Right cardiac atrium (tissue), 5 donors: ENCODE results near the gene CD24. TPM values are rescaled to one million over a fixed set of nuclear protein-coding genes. Genes with fewer than 3 reads are reported as not detected.
"Not testable (repeated sequence)": the region's sequence is repeated elsewhere in the genome, so short reads cannot be mapped to it uniquely, and the experiment has no call there.

ENCODE experiments used
- ATAC-seq, 2 donors: fragments of 200-7000 bp; cut with Tn5 transposase; one replicate each; pipeline versions ENCODE4 v1.8.0 to v1.9.1; 2020; ENCODE audit warnings: moderate library complexity in 2 of 2, mild to moderate bottlenecking in 1 of 2
- DNase-seq, 3 donors: peaks; one replicate each; pipeline ENCODE4 v3.0.0-alpha.2; 2020
- H3K27ac ChIP-seq: one replicate; pipeline ENCODE4 v1.5.1; 2013; ENCODE audit warnings: mild to moderate bottlenecking, low read length, control low read depth, moderate library complexity
- H3K27me3 ChIP-seq: one replicate; pipeline ENCODE4 v1.6.1; 2013; ENCODE audit not compliant: control insufficient read depth, insufficient read depth
- H3K4me1 ChIP-seq: one replicate; pipeline ENCODE4 v1.6.1; 2013; ENCODE audit warnings: low read length; ENCODE audit not compliant: control insufficient read depth, insufficient read depth
- H3K4me3 ChIP-seq: one replicate; pipeline ENCODE4 v1.5.1; 2013; ENCODE audit warnings: low read length, control low read depth
- H3K9me3 ChIP-seq: one replicate; pipeline ENCODE4 v1.6.1; 2013; ENCODE audit warnings: low read length; ENCODE audit not compliant: control insufficient read depth
- WGBS: extraction: QIAGEN DNeasy Blood & Tissue Kit; methylation state at CpG from one replicate; pipeline ENCODE4 v1.1.7; 2013; 5-methylcytosine and 5-hydroxymethylcytosine counted together
- intact Hi-C, 4 donors: fragments of 100-400 bp; cut with DNase I; formaldehyde crosslinking; loops; one replicate each; pipeline versions ENCODE4 v1.11.0 to v1.14.0; 2022 to 2023
- long read RNA-seq, 4 donors: library from polyadenylated mRNA; unstranded; transcript quantifications; one replicate each; pipeline ENCODE4 v2.0.0, GENCODE V29; 2020 to 2021
- polyA plus RNA-seq: library from polyadenylated mRNA; stranded (reverse); fragments of 200-250 nt; gene quantifications from one replicate; pipeline ENCODE4 v1.2.3, GENCODE V29; 2013
- total RNA-seq, 4 donors: library from RNA; stranded (reverse); fragmentation: NEBNext Ultra II Directional; extraction: Animal tissue kit (Norgen Biotek cat#: 25700); gene quantifications; one replicate each; pipeline ENCODE4 v1.2.1, GENCODE V29; 2021
- donor health status: healthy with polysubstance abuse.
- donor health status: DM: no; HTN: yes; CAD: no.
- donor health status: DM: no; HTN: no; CAD: no.
- donor health status: DM: no; HTN: yes; CAD: no; lungs with severe emphysema.
- donor health status: DM: yes; HTN: yes; CAD: no.

Gene CD24
- total RNA-seq (1 to 10 TPM in 2 of 4 donors, under 1 TPM in 1, not detected in 1; 0.60 to 2.2 (median 1.1) TPM), polyA plus RNA-seq (1.2 TPM)
- long read RNA-seq, donor 1, result 0 reads
- long read RNA-seq, donor 2, result 0 reads
- long read RNA-seq, donor 3, partial matches to known transcripts, result 0 of 5 reads
- long read RNA-seq, donor 3, other reads (novel, unspliced or antisense), result 2 of 5 reads
- long read RNA-seq, donor 4, result 0 reads

DNA sequence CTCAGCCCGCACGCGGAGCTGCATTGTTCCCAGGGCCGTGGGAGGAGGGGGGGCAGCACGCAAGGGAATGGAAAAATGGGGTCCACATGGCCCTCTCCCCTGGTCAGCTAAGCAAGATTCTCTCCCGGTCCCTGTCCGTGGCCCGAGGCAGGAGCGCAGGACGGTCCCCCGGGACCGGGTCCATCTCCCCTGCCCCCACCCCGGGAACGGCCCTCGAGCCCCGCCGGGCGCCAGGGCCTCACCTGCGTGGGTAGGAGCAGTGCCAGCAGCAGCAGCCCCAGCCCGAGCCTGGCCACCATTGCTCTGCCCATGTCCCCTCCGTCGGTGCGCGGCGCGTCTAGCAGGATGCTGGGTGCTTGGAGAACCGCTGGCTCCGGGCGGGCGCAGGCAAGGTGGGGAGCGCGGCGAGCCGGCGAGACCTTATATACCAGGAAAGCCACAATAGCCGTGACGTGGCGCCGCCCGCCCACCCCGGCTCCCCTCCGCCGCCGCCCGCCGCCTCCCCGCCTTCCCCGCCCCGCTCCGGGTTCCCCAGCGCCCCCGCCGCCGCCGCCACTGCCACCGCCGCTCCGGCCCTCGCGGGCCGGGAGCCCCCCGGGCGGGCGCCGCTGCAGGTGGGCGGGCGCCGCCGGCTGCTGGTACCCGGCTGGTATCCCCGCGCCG lies at the start of gene CD24:
TSS of gene CD24 (minus strand) at position 394 of the 663 bp plus-strand sequence. CDS start at position 311, 83 bp downstream.
- DNase-seq, result peak in 1 of 3 donors; percentile 50
- H3K4me1 ChIP-seq, result peaks cover 4% of the 10 kb centered on the region
- H3K27ac ChIP-seq, result no peak within 1 kb of the TSS
- WGBS, result 1% methylated on average over 73 of the region's 73 CpGs
- intact Hi-C loops, result loop anchor here in 3 of 4 donors (10.0 kb wide), 2 partner anchors 530 to 640 kb away; no protein-coding TSS in a partner anchor
- peak; percentile 47 to 50 for ATAC-seq
- peaks cover 2% of the 10 kb centered on the region for H3K27me3 ChIP-seq
- H3K9me3 ChIP-seq, result no peaks in the 10 kb centered on the region
- peak within 1 kb of the TSS; percentile 82 for H3K4me3 ChIP-seq

GRCh38 chr6:107021446-107022185 lies 47.1 kb upstream of the CD24 start:
- no peak overlapping the region for H3K27ac ChIP-seq
- no peaks in the 10 kb centered on the region for H3K4me1 ChIP-seq
- no peaks in the 10 kb centered on the region for H3K27me3 ChIP-seq
- WGBS, result 55% methylated on average over 1 of the region's 1 CpG
- H3K9me3 ChIP-seq, result no peaks in the 10 kb centered on the region
- no peak overlapping the region for H3K4me3 ChIP-seq
- intact Hi-C loops, result no loop called here
- ATAC-seq, result no peak
- no peak for DNase-seq

DNA sequence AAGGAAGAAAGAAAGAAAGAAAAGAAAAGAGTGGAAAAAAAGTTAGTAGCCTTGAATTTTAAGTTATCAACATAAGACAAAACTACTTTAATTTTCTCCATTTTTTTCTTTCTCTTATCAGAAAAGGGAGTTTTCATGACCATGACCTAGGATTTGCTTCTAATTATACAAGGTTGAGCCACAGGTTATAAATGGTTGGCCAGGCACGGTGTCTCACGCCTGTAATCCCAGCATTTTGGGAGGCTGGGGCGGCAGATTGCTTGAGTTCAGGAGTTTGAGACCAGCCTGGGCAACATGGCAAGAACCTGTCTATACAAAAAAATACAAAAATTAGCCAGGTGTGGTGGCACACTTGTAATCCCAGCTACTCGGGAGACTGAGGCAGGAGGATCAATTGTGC lies 45.7 kb upstream of the CD24 start:
- no peak overlapping the region for H3K4me3 ChIP-seq
- no peaks in the 10 kb centered on the region for H3K27me3 ChIP-seq
- DNase-seq, result no peak
- no peaks in the 10 kb centered on the region for H3K4me1 ChIP-seq
- WGBS, result 59% methylated on average over 4 of the region's 4 CpGs
- H3K9me3 ChIP-seq, result no peaks in the 10 kb centered on the region
- ATAC-seq, result no peak
- no peak overlapping the region for H3K27ac ChIP-seq
- intact Hi-C loops, result no loop called here

DNA sequence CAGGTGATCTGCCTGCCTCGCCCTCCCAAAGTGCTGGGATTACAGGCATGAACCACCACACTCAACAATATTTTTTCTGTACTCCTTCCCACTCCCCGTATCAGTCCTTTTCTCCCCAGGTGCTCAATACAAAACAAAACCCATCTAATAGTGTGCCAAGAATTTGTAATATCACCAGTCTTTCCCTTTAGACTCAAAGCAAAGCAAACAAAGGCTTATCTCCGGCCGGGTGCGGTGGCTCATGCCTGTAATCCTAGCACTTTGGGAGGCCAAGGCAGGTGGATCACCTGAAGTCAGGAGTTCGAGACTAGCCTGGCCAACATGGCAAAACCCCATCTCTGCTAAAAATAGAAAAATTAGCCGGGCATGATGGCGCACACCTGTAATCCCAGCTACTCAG lies 45.1 kb upstream of the CD24 start:
- H3K27me3 ChIP-seq, H3K4me3 ChIP-seq, H3K27ac ChIP-seq, H3K4me1 ChIP-seq, DNase-seq, intact Hi-C loops, ATAC-seq, H3K9me3 ChIP-seq: not testable (repeated sequence)
- WGBS, result 75% methylated on average over 8 of the region's 8 CpGs

DNA sequence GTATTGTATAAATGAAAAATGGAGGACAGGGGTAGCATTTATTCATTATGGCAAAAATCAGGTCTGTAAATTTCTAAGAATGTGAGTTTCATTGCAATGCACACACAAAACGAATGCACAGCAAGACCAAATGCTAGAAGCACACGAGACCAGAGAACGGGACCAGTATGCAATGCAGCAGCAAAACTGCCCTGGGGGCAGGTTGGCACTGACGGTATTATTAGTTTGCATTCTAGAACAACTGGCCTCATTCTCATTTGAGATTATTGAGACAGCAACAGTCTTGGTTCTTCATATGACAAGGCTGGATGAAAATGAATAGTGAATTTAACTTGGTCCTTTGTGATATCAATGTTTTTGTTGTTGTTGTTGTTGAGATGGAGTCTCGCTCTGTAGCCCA lies 44.5 kb upstream of the CD24 start:
- H3K4me3 ChIP-seq, result no peak overlapping the region
- no peak overlapping the region for H3K27ac ChIP-seq
- H3K9me3 ChIP-seq, result no peaks in the 10 kb centered on the region
- WGBS, result 93% methylated on average over 5 of the region's 5 CpGs
- H3K27me3 ChIP-seq, result no peaks in the 10 kb centered on the region
- no peaks in the 10 kb centered on the region for H3K4me1 ChIP-seq
- intact Hi-C loops, result no loop called here
- ATAC-seq, result no peak
- no peak for DNase-seq

- 59% methylated on average over 2 of the region's 2 CpGs for WGBS
- no peaks in the 10 kb centered on the region for H3K4me1 ChIP-seq
- no peaks in the 10 kb centered on the region for H3K9me3 ChIP-seq
- ATAC-seq, result no peak
- intact Hi-C loops, result no loop called here
- DNase-seq, result no peak
- no peak overlapping the region for H3K27ac ChIP-seq
- H3K27me3 ChIP-seq, result no peaks in the 10 kb centered on the region
- no peak overlapping the region for H3K4me3 ChIP-seq
Measured at GRCh38 chr6:107009499-107009898, 35.0 kb upstream of the CD24 start.

DNA sequence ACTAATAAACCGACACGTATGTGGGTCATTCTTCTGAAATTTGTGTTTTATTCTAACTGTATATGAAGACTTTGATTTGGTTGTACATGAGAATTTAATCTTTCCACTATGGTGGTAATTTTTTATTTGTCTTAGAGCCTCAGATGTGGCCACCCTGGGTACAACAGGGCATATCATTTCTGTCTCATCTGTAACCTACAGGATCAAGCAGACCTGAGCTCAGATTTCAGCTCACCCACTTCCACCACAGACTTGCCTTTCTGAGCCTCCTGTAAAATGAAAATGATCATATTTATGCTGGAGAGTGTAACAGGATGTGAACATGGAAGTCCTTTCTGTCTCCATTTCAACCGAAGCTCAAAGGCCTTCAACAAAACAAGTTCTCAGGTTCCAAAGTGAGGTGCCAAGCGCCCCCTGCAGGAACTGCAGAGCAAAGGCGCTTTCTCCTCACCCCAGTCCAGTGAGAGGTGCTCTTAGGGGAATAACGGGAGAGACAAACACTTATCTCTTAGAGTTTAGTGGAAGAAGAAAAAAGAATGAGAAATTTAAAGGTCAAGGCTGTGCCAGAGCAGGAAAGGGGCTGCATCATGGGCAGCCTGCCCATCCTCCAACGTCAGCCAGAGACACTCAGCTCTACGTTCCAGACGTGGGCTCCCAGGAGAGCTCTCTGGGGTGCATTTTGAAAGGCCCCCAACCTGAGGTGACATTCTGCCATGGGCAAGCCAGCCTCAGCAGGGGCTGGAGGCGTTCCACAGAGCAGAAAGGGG lies 23.0 kb upstream of the CD24 start:
- no peak overlapping the region for H3K4me3 ChIP-seq
- WGBS, result 37% methylated on average over 10 of the region's 10 CpGs
- no peaks in the 10 kb centered on the region for H3K27me3 ChIP-seq
- intact Hi-C loops, result no loop called here
- H3K9me3 ChIP-seq, result no peaks in the 10 kb centered on the region
- H3K27ac ChIP-seq, result no peak overlapping the region
- no peaks in the 10 kb centered on the region for H3K4me1 ChIP-seq
- ATAC-seq, result no peak
- DNase-seq, result no peak

DNA sequence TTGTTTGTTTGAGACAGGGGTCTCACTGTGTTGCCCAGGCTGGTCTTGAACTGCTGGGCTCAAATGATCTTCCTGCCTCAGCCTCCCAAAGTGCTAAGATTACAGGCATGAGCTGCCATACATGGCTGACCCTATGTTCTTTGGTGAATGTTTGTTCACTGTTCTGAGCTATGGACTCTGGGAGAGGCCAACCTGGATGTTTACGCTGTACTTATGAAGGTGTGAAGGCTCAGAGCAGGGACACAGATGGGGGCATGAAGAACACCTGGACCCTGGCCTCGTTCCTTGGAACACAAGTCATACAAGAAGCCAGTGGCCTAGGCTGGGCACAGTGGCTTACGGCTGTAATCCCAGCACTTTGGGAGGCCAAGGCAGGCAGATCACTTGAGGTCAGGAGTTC lies 21.1 kb upstream of the CD24 start:
- Histone ChIP-seq H3K4me3 (no peak overlapping the region), H3K9me3 (no peaks in the 10 kb centered on the region), H3K27ac (no peak overlapping the region), H3K4me1 (no peaks in the 10 kb centered on the region), H3K27me3 (no peaks in the 10 kb centered on the region)
- DNase-seq (no peak), ATAC-seq (no peak)
- intact Hi-C loops, result no loop called here
- WGBS, result 93% methylated on average over 3 of the region's 3 CpGs

- WGBS, result 62% methylated on average over 3 of the region's 3 CpGs
- DNase-seq, H3K27ac ChIP-seq, ATAC-seq, H3K4me1 ChIP-seq, H3K9me3 ChIP-seq, intact Hi-C loops, H3K27me3 ChIP-seq, H3K4me3 ChIP-seq: not testable (repeated sequence)
Measured at GRCh38 chr6:106989737-106990136, 15.2 kb upstream of the CD24 start.

DNA sequence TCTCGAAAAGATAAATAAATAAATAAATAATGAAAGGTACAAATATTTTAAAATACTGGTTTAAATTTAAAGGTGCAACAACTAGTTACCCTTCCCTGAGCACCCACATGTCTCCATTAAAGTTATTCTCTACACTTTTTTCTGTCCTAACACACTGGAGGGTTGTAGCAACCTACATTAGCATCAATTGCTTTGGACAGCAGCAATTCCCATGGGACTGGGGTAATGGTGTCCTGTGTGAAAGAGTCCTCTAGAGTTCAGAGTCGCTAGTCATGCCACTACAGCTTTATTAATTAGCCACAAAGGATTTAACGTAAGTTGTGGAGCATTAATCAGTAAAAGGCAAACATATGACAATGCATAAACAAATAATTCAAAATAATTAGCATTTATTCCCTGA lies 14.1 kb upstream of the CD24 start:
- 72% methylated on average over 3 of the region's 3 CpGs for WGBS
- Histone ChIP-seq H3K4me1 (no peaks in the 10 kb centered on the region), H3K9me3 (no peaks in the 10 kb centered on the region), H3K27ac (no peak overlapping the region), H3K27me3 (no peaks in the 10 kb centered on the region), H3K4me3 (no peak overlapping the region)
- DNase-seq (no peak), ATAC-seq (no peak)
- intact Hi-C loops, result no loop called here

- ATAC-seq, result no peak
- 74% methylated on average over 4 of the region's 4 CpGs for WGBS
- Histone ChIP-seq H3K9me3 (no peaks in the 10 kb centered on the region), H3K27ac (no peak overlapping the region), H3K4me1 (no peaks in the 10 kb centered on the region), H3K4me3 (no peak overlapping the region), H3K27me3 (no peaks in the 10 kb centered on the region)
- no peak for DNase-seq
- intact Hi-C loops, result no loop called here
Measured at GRCh38 chr6:106981926-106982325, 7.4 kb upstream of the CD24 start.
